ENCODE results near the gene NISCH.

Gene NISCH

DNA sequence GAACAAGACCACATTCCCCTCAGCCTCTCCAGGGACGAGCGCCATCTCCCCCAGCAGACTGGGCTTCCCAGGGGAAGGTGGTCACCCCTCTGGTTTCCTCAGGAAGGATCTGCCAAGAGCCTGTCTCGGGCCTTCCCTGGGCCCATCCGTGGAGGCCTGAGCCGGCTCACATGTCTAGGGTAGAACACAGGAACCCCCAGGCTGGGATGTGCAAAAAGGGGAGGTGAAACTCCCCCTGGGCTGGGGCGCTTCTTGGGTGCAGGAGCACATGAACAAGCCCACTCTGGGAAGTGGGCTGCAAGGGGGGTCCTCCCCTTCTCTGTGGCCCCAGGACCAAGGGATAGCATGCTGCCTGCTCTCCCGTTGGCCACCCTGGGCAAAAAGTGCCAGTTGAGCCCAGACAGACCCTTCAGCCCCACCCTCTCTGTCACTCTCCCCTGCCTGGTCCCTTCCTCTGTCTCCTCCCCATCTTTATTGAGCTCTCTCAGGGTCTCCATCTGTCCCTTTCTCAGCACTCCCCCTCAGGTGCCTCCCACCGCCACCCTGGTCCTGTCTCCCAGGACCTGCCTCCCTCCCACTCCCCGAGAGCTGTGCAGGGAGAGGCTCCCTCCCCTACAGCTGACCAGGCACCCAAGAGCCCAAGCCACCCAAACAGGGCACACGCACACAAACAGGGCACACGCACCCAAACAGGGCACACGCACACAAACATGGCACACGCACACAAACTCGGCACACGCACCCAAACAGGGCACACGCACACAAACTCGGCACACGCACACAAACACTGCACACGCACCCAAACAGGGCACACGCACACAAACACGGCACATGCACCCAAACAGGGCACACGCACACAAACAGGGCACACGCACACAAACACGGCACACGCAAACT is 11.4 kb upstream of the NISCH start:
- no peak overlapping the region for H3K4me3 ChIP-seq (ENCODE audit: low read length)
- TF ChIP-seq, protein P1, sequence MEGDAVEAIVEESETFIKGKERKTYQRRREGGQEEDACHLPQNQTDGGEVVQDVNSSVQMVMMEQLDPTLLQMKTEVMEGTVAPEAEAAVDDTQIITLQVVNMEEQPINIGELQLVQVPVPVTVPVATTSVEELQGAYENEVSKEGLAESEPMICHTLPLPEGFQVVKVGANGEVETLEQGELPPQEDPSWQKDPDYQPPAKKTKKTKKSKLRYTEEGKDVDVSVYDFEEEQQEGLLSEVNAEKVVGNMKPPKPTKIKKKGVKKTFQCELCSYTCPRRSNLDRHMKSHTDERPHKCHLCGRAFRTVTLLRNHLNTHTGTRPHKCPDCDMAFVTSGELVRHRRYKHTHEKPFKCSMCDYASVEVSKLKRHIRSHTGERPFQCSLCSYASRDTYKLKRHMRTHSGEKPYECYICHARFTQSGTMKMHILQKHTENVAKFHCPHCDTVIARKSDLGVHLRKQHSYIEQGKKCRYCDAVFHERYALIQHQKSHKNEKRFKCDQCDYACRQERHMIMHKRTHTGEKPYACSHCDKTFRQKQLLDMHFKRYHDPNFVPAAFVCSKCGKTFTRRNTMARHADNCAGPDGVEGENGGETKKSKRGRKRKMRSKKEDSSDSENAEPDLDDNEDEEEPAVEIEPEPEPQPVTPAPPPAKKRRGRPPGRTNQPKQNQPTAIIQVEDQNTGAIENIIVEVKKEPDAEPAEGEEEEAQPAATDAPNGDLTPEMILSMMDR (conservative IDR thresholded peaks at IDR 0.05; ENCODE audit: low read depth, low read length) = no peak

DNA sequence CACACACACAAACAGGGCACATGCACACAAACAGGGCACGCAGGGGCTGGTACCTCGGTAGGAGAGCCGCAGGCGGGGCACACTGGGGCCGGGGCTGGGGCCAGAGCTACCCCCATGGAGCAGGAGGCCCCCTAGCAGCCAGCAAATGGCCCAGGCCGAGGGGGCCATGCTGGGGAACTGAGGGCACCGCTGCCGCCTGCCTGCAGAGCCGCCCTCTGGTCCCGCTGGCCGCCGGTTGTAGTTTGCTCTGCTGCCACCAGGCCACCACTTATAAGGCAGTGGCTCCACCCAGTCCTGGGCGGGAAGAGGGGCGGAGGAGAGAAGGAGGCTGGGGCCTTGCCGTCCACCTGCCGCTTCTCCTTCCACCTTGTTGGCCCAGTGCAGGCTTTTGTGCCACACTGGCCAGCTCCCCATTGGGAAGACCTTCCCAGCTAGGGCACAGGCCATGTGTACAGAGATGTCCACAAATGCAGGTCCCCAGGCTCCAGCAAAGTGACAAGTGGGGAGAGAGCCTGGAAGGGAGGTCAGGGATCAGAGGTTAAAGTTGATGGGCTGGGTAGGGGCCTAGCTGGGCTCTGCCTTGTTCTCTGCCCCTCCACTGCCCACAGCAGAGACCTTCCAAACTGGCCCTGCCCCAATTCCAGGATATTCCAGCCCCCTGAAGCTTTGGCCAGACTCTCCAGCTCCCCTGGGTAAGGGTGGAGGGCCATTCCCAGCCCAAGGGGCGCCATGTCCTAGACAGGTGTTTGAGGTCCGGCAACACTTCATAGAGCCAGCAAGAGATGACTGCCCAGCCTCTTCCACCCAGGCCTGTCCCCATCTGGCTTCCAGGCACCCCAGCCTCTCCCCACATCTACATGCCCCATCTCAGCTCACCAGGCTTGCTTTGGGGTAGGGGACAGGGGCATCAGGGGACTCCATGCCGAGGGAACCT is 10.3 kb upstream of the NISCH start, which contains the start of gene SEMA3G:
TSS of gene SEMA3G (minus strand) at position 244 of the 934 bp plus-strand sequence. CDS start at position 168, 76 bp downstream.
- DNase-seq (ENCODE audit: low read depth) = no peak
- TF ChIP-seq, protein P1 (conservative IDR thresholded peaks at IDR 0.05; ENCODE audit: low read depth, low read length) = peak; percentile 51
- H3K4me3 ChIP-seq (ENCODE audit: low read length) = no peak within 1 kb of the TSS

More for the DNA sequence above, 11.4 kb upstream of the NISCH start:
- DNase-seq (ENCODE audit: low read depth) = no peak

DNA sequence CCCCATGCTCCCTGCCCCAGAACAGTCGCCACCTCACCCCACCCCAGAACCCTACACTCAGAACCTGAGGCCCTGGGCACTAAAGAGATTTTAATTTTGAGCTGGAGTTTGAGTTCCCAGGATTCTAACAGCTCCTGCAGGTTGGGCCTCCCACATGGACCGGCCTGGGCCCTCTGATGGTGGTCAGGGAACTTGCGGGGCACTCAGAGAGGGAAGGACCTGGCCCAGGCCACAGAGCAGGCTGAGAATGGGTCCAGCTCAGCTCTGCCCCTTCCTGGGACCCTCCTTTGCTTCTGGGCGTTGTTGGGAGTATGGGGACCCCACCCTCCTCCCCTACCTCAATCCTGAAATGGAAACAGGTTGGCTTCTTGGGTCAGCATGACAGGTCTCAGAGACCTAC is 9.4 kb upstream of the NISCH start:
- TF ChIP-seq, protein P1 (conservative IDR thresholded peaks at IDR 0.05; ENCODE audit: low read depth, low read length) = peak; percentile 6
- DNase-seq (ENCODE audit: low read depth) = no peak

DNA sequence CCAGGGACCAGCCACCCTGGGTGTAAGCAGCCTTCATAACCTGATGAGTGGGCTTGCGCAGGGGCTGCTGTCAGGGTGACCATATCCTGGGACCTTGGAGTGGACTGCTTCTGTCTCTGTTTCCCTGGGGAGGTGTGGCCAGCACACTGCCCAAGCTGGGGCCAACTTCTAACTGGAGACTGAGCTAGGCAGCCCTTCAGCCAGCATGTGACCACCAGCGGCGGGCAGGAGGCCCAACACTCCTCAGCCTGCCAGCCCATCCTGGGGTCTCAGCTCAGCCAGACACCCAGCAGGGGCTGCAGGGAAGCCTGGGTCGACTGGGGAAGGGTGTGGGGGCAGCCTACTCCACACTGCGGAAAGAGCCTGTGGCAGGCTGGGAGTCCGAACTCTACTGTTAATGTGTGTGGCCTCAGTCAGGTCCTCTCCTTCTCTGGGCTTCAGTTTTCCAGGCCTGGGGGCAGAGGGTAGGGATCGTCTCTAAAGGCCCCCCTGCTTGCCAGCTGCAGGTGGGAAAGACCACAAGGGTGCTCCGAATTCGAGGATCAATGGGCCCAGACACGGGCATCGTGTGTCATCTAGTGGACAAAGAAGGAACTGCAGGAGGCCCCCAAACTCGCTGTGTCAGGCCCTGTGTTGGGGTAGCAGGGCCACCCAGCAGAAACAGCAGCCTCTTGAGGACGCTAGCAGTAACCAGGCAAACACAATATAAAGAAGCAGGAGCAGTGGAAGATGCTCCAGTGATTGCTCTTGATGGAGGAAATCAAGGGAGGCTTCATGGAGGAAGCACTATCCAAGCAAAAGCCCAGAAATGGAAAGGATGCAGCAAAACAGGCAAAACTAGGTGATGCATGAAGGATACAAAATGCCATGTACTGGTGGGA is 8.5 kb upstream of the NISCH start:
- DNase-seq (ENCODE audit: low read depth) = no peak
- H3K4me3 ChIP-seq (ENCODE audit: low read length) = no peak overlapping the region
- TF ChIP-seq, protein P1 (conservative IDR thresholded peaks at IDR 0.05; ENCODE audit: low read depth, low read length) = peak; percentile 100

More for the DNA sequence above, 9.4 kb upstream of the NISCH start:
- H3K4me3 ChIP-seq (ENCODE audit: low read length) = no peak overlapping the region

DNA sequence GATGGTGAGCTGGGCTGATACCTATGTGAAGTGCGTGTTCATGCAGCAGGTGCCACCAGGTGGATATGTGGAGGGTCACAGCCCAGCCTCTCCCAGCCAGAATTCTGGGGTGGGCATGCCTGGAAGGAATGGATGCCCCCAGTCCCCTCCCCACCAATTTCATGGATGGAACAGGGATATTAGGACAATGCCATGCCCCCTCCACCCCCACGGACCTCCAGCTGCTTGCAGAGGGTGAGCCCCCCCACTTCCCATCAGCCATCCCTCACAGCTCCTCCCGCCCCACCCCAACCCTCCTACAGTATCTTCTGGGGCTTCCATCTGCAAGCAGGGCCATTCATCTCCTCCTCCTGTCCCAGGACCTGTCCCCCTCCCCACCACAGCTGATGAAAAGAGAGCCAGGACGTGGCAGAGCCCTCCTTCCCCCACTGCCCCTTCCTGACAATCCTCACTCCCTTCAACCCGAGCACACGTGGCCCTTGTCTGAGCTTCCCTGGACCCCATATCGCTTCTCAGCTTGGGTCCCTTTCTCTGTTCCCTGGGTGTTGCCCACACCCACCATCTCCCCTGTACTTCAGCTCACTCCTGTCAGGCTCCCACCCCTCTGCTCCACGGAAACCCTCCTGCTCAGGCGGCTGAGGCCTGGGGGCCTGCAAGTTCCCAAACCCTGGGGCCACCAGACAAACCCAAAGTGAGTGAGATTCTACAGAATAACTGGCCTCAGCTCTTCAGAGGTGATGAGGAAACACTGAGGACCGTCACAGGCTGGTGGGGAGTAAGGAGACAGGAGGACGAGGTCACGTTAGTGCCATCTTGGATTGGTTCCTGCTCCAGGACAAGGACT is 7.7 kb upstream of the NISCH start:
- no peak overlapping the region for H3K4me3 ChIP-seq (ENCODE audit: low read length)
- DNase-seq (ENCODE audit: low read depth) = no peak
- TF ChIP-seq, protein P1 (conservative IDR thresholded peaks at IDR 0.05; ENCODE audit: low read depth, low read length) = no peak
